HCT116 (cell line): ENCODE results near the gene SULT1A1. TPM values are rescaled to one million over a fixed set of nuclear protein-coding genes. Genes with fewer than 3 reads are reported as not detected.

Source experiments
- ATAC-seq: fragments of 200-7000 bp; cut with Tn5 transposase; 2 replicates; pipeline ENCODE4 v1.9.1; 2020; ENCODE audit warnings: mild to moderate bottlenecking, moderate library complexity
- BruUV-seq: library from RNA; stranded (reverse); fragments of 400-500 nt; replicated peaks from 2 replicates; lab custom pipeline; 2021; lab: Mats Ljungman, UMichigan
- CTCF ChIA-PET: fragments of 300-600 bp; sonication (Branson Sonifier 250); formaldehyde crosslinking; loops from one replicate; lab custom pipeline; 2021; ENCODE audit warnings: antibody characterized with exemption; lab: Charles Lee
- POLR2A ChIA-PET: fragments of 300-600, 350-600 bp; sonication (Branson Sonifier 250); formaldehyde crosslinking; loops from one replicate; lab custom pipeline; 2021; ENCODE audit warnings: antibody characterized with exemption; lab: Charles Lee
- RAD21 ChIA-PET, 2 experiments: fragments of 300-600 bp; sonication (Branson Sonifier 250); formaldehyde crosslinking; loops; one replicate each; lab custom pipeline; 2023; ENCODE audit warnings: low total read pairs in 2 of 2; ENCODE audit not compliant: uncharacterized antibody in 2 of 2, unreplicated experiment in 2 of 2, low non-redundant PET in 1 of 2; lab: Charles Lee
- DNase-seq: peaks from one replicate; pipeline ENCODE4 v3.0.0-alpha.2; 2010; ENCODE audit warnings: low read depth, low spot score
- H2AFZ ChIP-seq: fragments of 200-600 bp; shearing (Covaris generic), sonication (generic); 2 replicates; pipeline ENCODE4 v1.6.1; 2017; ENCODE audit warnings: low read depth, mixed run types, mixed read lengths, antibody characterized with exemption, low read length; ENCODE audit not compliant: poor library complexity, severe bottlenecking
- H3K27ac ChIP-seq: 2 replicates; pipeline ENCODE4 v1.5.1; 2012; ENCODE audit warnings: low read depth, low read length
- H3K27me3 ChIP-seq: fragments of 200-600 bp; sonication (generic); 2 replicates; pipeline ENCODE4 v1.6.1; 2016; ENCODE audit warnings: mixed run types, low read length, mixed read lengths; ENCODE audit not compliant: insufficient read depth
- H3K36me3 ChIP-seq, 2 experiments: fragments of 200-500 bp in 1 of 2; fragments of 200-600 bp in 1 of 2; sonication (Bioruptor generic) in 1 of 2; sonication (generic) in 1 of 2; 2 replicates each; pipeline versions ENCODE4 v1.5.1 to v1.6.1; 2014 to 2016; ENCODE audit warnings: low read length in 2 of 2, inconsistent platforms in 1 of 2, mixed read lengths in 1 of 2, mixed run types in 1 of 2; ENCODE audit not compliant: insufficient read depth in 2 of 2, control insufficient read depth in 1 of 2
- H3K4me1 ChIP-seq, 2 experiments: fragments of 200-600 bp in 1 of 2; sonication (generic) in 1 of 2; 2 replicates each; pipeline versions ENCODE4 v1.5.1 to v1.6.1; 2012 to 2017; ENCODE audit warnings: low read length in 2 of 2, inconsistent platforms in 1 of 2, mild to moderate bottlenecking in 1 of 2, mixed read lengths in 1 of 2, mixed run types in 1 of 2, moderate library complexity in 1 of 2; ENCODE audit not compliant: insufficient read depth in 2 of 2, control insufficient read depth in 1 of 2
- H3K4me2 ChIP-seq: fragments of 200-600 bp; sonication (generic); 2 replicates; pipeline ENCODE4 v1.6.1; 2017; ENCODE audit warnings: mixed run types, low read length, mixed read lengths
- H3K4me3 ChIP-seq, 2 experiments: fragments of 200-600 bp in 1 of 2; sonication (generic) in 1 of 2; replicated peaks in 1 of 2; 2 replicates each; pipeline ENCODE4 v1.5.1; 2011 to 2016; ENCODE audit warnings: low read length in 2 of 2, control low read depth in 1 of 2, low read depth in 1 of 2, mild to moderate bottlenecking in 1 of 2, mixed read lengths in 1 of 2, mixed run types in 1 of 2
- H3K79me2 ChIP-seq: fragments of 200-600 bp; sonication (generic); 2 replicates; pipeline ENCODE4 v1.6.1; 2017; ENCODE audit warnings: mild to moderate bottlenecking, mixed run types, low read length, moderate library complexity, mixed read lengths; ENCODE audit not compliant: insufficient read depth
- H3K9ac ChIP-seq: fragments of 200-600 bp; sonication (generic); 2 replicates; pipeline ENCODE4 v1.6.1; 2016; ENCODE audit warnings: low read length, mixed read lengths
- H3K9me2 ChIP-seq: fragments of 200-600 bp; sonication (generic), shearing (Covaris generic); 2 replicates; pipeline ENCODE4 v1.6.1; 2017; ENCODE audit warnings: mixed run types, mild to moderate bottlenecking, moderate library complexity; ENCODE audit not compliant: insufficient read depth
- H3K9me3 ChIP-seq, 2 experiments: fragments of 200-500 bp in 1 of 2; fragments of 200-600 bp in 1 of 2; sonication (Bioruptor generic) in 1 of 2; sonication (generic) in 1 of 2; 2 replicates each; pipeline ENCODE4 v1.6.1; 2014 to 2017; ENCODE audit warnings: low read length in 2 of 2, mixed read lengths in 2 of 2, inconsistent platforms in 1 of 2, low read depth in 1 of 2, mild to moderate bottlenecking in 1 of 2, mixed run types in 1 of 2, moderate library complexity in 1 of 2; ENCODE audit not compliant: control insufficient read depth in 1 of 2, insufficient read depth in 1 of 2
- H4K20me1 ChIP-seq: fragments of 200-600 bp; sonication (generic), shearing (Covaris generic); 2 replicates; pipeline ENCODE4 v1.6.1; 2017; ENCODE audit warnings: mixed run types, mild to moderate bottlenecking, moderate library complexity; ENCODE audit not compliant: insufficient read depth
- EGR1 ChIP-seq: IDR thresholded peaks from 2 replicates; pipeline ENCODE4 v1.6.1; 2012; ENCODE audit warnings: low read depth
- FOSL1 ChIP-seq: IDR thresholded peaks from 2 replicates; pipeline ENCODE4 v1.6.1; 2012; ENCODE audit warnings: low read depth
- RAD21 ChIP-seq: IDR thresholded peaks from 2 replicates; pipeline ENCODE4 v1.6.1; 2012; ENCODE audit warnings: low read depth, mild to moderate bottlenecking
- SRF ChIP-seq: IDR thresholded peaks from 2 replicates; pipeline ENCODE4 v1.6.1; 2012; ENCODE audit warnings: low read depth
- YY1 ChIP-seq: IDR thresholded peaks from 2 replicates; pipeline ENCODE4 v1.6.1; 2011; ENCODE audit warnings: low read length, low read depth, moderate library complexity, mild to moderate bottlenecking; ENCODE audit not compliant: insufficient replicate concordance; ENCODE audit errors: extremely low read depth
- ZFX ChIP-seq: fragments of 450-650 bp; IDR thresholded peaks from 2 replicates; pipeline ENCODE4 v1.6.1; 2017
- ZNF274 ChIP-seq: fragments of 200-500 bp; sonication (Bioruptor generic); IDR thresholded peaks from 2 replicates; pipeline ENCODE4 v1.6.1; 2014; ENCODE audit warnings: mild to moderate bottlenecking, low read depth, low read length, inconsistent platforms
- intact Hi-C: fragments of 100-400 bp; cut with micrococcal nuclease; formaldehyde crosslinking; loops from 2 replicates; pipeline ENCODE4 v1.10.0; 2022
- total RNA-seq: library from RNA; stranded (reverse); gene quantifications from one replicate; pipeline ENCODE4 v1.2.1, GENCODE V29; 2021; ENCODE audit not compliant: unreplicated experiment

The SULT1A1 gene
- total RNA-seq, 1 experiment from 2014 or later = 23.1 TPM

DNA sequence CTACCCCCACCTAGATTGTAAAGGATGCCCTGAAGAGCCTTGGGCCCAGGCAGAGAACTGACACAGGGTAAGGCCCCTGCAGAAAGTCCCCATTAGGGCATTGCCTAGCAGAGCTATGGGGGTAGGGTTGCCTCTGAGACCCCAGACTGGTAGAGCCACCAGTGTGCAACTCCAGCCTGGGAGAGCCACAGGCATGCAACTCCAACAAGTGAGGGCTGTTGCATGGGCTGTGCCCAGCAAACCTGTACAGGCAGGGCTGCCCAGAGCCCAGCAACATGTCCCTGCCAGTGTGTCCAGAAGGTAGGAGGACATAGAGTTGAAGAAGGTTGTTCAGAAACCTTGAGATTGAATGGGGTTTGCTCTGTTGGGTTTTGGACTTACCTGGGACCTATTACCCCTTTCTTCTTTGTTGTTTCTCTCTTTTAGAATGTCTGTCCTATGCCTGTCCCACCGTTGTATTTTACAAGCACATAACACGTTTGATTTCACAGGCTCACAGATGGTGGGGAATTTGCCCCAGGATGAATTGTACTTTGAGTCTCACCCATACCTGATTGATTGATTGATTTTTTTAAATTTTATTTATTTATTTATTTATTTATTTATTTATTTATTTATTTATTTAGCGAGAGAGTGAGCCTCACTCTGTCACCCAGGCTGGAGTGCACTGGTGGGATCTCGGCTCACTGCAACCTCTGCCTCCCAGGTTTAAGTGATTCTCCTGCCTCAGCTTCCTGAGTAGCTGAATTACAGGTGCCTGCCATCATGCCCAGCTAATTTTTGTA lies 39.7 kb downstream of the SULT1A1 start:
- POLR2A ChIA-PET = no interaction called here
- Histone ChIP-seq H3K4me3 (no peak overlapping the region), H3K9me2 (no peaks in the 10 kb centered on the region), H3K9ac (no peak overlapping the region), H3K4me2 (no peak overlapping the region), H3K36me3 (no peaks in the 10 kb centered on the region), H3K27me3 (no peaks in the 10 kb centered on the region), H3K79me2 (no peaks in the 10 kb centered on the region), H2AFZ (no peak overlapping the region), H3K4me1 (no peaks in the 10 kb centered on the region), H3K9me3 (peaks cover 7 to 8% of the 10 kb centered on the region in 2 experiments; a peak in 2 of 4 replicates), H4K20me1 (no peaks in the 10 kb centered on the region), H3K27ac (no peak overlapping the region)
- CTCF ChIA-PET = no interaction called here
- no TSS peak for BruUV-seq
- no peak for ATAC-seq
- intact Hi-C loops = no loop called here
- RAD21 ChIA-PET = no interaction called here
- DNase-seq = no peak
- TF ChIP-seq YY1 (no peak), SRF (no peak), FOSL1 (no peak), EGR1 (no peak)

DNA sequence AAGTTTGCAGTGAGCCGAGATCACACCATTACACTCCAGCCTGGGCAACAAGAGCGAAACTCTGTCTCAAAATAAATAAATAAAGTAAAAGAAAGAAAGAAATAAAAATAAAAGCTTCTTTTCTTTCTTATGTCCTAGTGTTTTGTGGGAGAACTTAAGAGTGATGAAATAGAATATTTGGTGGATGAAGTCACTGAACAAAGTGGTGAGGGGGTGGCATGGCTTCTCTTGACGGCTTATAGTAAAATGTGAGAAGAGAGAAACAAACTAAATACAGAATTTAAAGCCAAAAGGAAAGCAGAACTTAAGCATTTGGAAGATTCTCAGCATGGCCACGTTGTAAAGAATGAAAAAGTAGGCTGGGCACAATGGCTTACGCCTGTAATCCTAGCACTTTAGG lies 40.8 kb downstream of the SULT1A1 start:
- H3K9me3 ChIP-seq = peaks cover 7 to 8% of the 10 kb centered on the region in 2 experiments; a peak in 2 of 4 replicates
- no peak overlapping the region for H3K4me3 ChIP-seq
- intact Hi-C loops = no loop called here
- no peaks in the 10 kb centered on the region for H4K20me1 ChIP-seq
- DNase-seq (no peak), ATAC-seq (no peak)
- ChIA-PET POLR2A (no interaction called here), CTCF (no interaction called here), RAD21 (no interaction called here)
- TF ChIP-seq RAD21 (no peak), YY1 (no peak), ZNF274 (no peak), ZFX (no peak)
- H3K27ac ChIP-seq = no peak overlapping the region
- H3K27me3 ChIP-seq = no peaks in the 10 kb centered on the region
- H3K4me2 ChIP-seq = no peak overlapping the region
- H3K9me2 ChIP-seq = no peaks in the 10 kb centered on the region
- no peaks in the 10 kb centered on the region for H3K36me3 ChIP-seq
- BruUV-seq = no TSS peak
- H3K4me1 ChIP-seq = no peaks in the 10 kb centered on the region
- H3K9ac ChIP-seq = no peak overlapping the region
- H3K79me2 ChIP-seq = no peaks in the 10 kb centered on the region
- no peak overlapping the region for H2AFZ ChIP-seq
